ENCODE data around the gene NOP14. TPM values are rescaled to one million over a fixed set of nuclear protein-coding genes. Genes with fewer than 3 reads are reported as not detected.

NOP14 gene
- polyA plus RNA-seq, 1 experiment, result 11.5 TPM

DNA sequence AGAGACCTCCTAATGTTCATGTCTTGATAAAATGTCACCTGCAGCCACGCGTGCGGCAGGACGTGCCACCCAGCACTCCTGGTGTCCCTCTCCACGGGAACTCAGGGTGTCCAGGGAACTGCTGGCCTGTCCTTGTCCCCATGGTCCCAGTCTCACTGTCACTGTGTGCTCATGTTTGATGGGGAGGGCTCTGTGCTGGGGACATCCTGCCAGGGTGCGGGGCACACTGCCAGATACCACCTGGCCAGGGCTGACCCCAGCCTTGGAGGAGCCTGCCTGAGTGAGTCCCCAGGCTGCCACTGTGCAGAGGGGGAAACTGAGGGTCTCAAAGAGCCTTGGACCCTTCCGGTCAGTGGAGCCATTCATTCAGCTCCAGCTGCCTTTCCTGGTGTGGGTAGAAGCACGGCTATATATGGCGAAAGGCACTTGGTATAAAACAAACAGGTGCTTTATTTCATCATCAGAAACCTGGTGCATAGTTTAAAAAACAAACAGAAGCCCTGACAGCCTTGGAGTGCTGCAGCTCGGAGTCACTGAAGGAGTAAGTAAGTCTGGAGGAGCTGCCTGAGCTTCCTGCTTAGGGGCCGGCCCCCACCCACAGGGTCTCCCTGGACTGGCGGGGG is 33.0 kb downstream of the NOP14 start:
- Histone ChIP-seq H3K27ac (ENCODE audit: low read depth, low read length) (no peak overlapping the region), H3K9me3 (ENCODE audit: control insufficient read depth, insufficient read depth, low read length) (no peaks in the 10 kb centered on the region; the same call in 1 of the 2 replicates), H3K27me3 (ENCODE audit: control insufficient read depth, insufficient read depth, low read length) (no peaks in the 10 kb centered on the region), H3K4me3 (ENCODE audit: low read depth, low read length) (no peak overlapping the region)
- ChIA-PET POLR2A (interaction anchor here (0.6 kb wide), 1 partner anchor 87 kb away, joined by 3 read pairs; no protein-coding TSS in a partner anchor), CTCF (interaction anchor here (0.8 kb wide), 1 partner anchor 166 kb away, joined by 3 read pairs; no protein-coding TSS in a partner anchor)
- TF ChIP-seq CTCF (IDR thresholded peaks at IDR 0.05; ENCODE audit: low read depth, low read length), result no peak
- no peak for DNase-seq (ENCODE audit: low read depth, low spot score)

- no peak for TF ChIP-seq CTCF (IDR thresholded peaks at IDR 0.05; ENCODE audit: low read depth, low read length)
- no peak overlapping the region for H3K27ac ChIP-seq (ENCODE audit: low read depth, low read length)
These were observed 33.7 kb downstream of the NOP14 start for GRCh38 chr4:2929469-2929868.

DNA sequence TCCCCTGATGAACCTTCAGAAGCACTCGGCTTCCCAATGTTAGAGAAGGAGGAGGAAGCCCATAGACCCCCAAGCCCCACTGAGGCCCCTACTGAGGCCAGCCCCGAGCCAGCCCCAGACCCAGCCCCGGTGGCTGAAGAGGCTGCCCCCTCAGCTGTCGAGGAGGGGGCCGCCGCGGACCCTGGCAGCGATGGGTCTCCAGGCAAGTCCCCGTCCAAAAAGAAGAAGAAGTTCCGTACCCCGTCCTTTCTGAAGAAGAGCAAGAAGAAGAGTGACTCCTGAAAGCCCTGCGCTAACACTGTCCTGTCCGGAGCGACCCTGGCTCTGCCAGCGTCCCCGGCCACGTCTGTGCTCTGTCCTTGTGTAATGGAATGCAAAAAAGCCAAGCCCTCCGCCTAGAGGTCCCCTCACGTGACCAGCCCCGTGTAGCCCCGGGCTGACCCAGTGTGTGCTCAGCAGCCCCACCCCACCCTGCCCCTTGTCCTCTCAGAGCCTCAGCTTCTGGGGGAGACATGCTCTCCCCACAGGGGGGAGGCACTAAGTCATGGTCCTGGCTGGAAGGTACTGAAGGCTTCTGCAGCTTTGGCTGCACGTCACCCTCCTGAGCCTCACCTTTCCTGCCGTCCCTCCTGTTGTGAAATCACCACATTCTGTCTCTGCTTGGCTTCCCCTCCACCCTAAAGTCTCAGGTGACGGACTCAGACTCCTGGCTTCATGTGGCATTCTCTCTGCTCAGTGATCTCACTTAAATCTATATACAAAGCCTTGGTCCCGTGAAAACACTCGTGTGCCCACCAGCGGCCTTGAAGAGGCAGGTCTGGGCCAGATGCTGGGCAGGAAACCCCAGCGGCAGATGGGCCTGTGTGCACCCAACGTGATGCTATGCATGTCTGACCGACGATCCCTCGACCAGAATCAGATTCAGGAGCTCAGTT is 34.7 kb downstream of the NOP14 start:
- CTCF ChIA-PET, result interaction anchor here (0.5 kb wide), 1 partner anchor 225 kb away, joined by 3 read pairs; no protein-coding TSS in a partner anchor
- POLR2A ChIA-PET, result no interaction called here
- no peaks in the 10 kb centered on the region for H3K27me3 ChIP-seq (ENCODE audit: control insufficient read depth, insufficient read depth, low read length)
- H3K9me3 ChIP-seq (ENCODE audit: control insufficient read depth, insufficient read depth, low read length), result no peaks in the 10 kb centered on the region; the same call in 1 of the 2 replicates
- no peak for TF ChIP-seq CTCF (IDR thresholded peaks at IDR 0.05; ENCODE audit: low read depth, low read length)
- no peak overlapping the region for H3K4me3 ChIP-seq (ENCODE audit: low read depth, low read length)
- DNase-seq (ENCODE audit: low read depth, low spot score), result no peak
- peak overlapping the region; percentile 11 for H3K27ac ChIP-seq (ENCODE audit: low read depth, low read length)

More at GRCh38 chr4:2929469-2929868, 33.7 kb downstream of the NOP14 start:
- no peak for DNase-seq (ENCODE audit: low read depth, low spot score)
- ChIA-PET CTCF (no interaction called here), POLR2A (no interaction called here)
- Histone ChIP-seq H3K27me3 (ENCODE audit: control insufficient read depth, insufficient read depth, low read length) (no peaks in the 10 kb centered on the region), H3K9me3 (ENCODE audit: control insufficient read depth, insufficient read depth, low read length) (no peaks in the 10 kb centered on the region; the same call in 1 of the 2 replicates), H3K4me3 (ENCODE audit: low read depth, low read length) (no peak overlapping the region)

GRCh38 chr4:2927696-2928075 is 35.5 kb downstream of the NOP14 start:
- no peak for DNase-seq (ENCODE audit: low read depth, low spot score)
- H3K9me3 ChIP-seq (ENCODE audit: control insufficient read depth, insufficient read depth, low read length), result no peaks in the 10 kb centered on the region; the same call in 1 of the 2 replicates
- ChIA-PET POLR2A (no interaction called here), CTCF (interaction anchor here (0.5 kb wide), 1 partner anchor 224 kb away, joined by 3 read pairs; no protein-coding TSS in a partner anchor)
- H3K27ac ChIP-seq (ENCODE audit: low read depth, low read length), result no peak overlapping the region
- H3K4me3 ChIP-seq (ENCODE audit: low read depth, low read length), result no peak overlapping the region
- no peak for TF ChIP-seq CTCF (IDR thresholded peaks at IDR 0.05; ENCODE audit: low read depth, low read length)
- H3K27me3 ChIP-seq (ENCODE audit: control insufficient read depth, insufficient read depth, low read length), result no peaks in the 10 kb centered on the region
